PC-9 (cell line): Measurements from ENCODE around the gene RBMS3.

ENCODE experiments used
- CTCF ChIP-seq: fragments of 200-600 bp; sonication (generic); conservative IDR thresholded peaks from 2 replicates; pipeline ENCODE4 v1.6.1; 2017; ENCODE audit warnings: mixed run types, antibody characterized with exemption, mild to moderate bottlenecking, moderate library complexity
- EZH2 ChIP-seq: fragments of 200-600 bp; sonication (generic); IDR thresholded peaks from 2 replicates; pipeline ENCODE4 v1.8.0; 2017; ENCODE audit warnings: antibody characterized with exemption, low read depth

- TF ChIP-seq CTCF = no peak
- no peak for TF ChIP-seq EZH2
Measured at GRCh38 chr3:30026851-30027250, 746.0 kb downstream of the RBMS3 start.
